PC-3 (cell line): ENCODE data around the gene CNBD2.

Source experiments
- CTCF ChIP-seq: fragments of 300-600 bp; sonication (generic); conservative IDR thresholded peaks from 2 replicates; pipeline ENCODE4 v1.5.1; 2017; ENCODE audit warnings: antibody characterized with exemption, low read depth, mild to moderate bottlenecking, low read length
- EZH2 ChIP-seq: fragments of 300-600 bp; sonication (generic); IDR thresholded peaks from one replicate; pipeline ENCODE4 v1.6.1; 2017; ENCODE audit warnings: antibody characterized with exemption, mild to moderate bottlenecking, low read length; ENCODE audit not compliant: unreplicated experiment

GRCh38 chr20:35974256-35974655 lies 5.9 kb downstream of the CNBD2 start:
- TF ChIP-seq CTCF (no peak), EZH2 (no peak)
